Measurements from ENCODE around the gene FLII.

DNA sequence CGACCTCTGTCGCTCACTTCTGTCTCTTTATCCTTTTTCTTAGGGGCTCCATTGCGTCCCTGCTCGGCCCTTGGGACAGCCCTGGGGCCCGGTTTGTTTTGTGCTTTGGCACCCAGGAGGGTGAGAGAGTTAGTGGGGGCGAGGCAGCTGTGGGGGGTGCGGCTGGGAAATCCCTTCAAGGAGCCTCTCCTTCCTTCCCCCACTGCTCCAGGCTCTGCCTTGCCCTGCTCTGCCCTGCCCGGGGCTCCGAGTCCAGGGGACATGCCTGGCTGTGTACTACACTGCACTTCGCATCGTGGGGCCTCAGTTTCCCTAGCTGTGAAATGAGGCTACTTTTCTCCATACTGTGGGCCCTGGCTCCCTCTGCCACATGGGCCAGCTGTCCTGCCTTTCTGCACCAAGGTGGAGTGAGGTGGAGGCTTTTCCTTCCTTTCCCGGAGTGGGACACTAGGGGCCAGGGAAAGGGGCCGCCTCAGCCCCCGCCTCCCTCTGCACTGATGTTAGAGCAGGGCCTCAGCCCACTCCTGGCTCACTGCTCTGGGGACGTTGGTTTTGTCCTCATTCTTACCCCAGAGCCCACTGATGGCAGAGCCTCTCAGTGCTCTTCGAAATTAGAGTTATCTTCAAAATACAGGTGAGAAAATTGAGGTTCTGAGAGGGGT is 32.1 kb downstream of the FLII start:
- TF ChIP-seq, protein P1, sequence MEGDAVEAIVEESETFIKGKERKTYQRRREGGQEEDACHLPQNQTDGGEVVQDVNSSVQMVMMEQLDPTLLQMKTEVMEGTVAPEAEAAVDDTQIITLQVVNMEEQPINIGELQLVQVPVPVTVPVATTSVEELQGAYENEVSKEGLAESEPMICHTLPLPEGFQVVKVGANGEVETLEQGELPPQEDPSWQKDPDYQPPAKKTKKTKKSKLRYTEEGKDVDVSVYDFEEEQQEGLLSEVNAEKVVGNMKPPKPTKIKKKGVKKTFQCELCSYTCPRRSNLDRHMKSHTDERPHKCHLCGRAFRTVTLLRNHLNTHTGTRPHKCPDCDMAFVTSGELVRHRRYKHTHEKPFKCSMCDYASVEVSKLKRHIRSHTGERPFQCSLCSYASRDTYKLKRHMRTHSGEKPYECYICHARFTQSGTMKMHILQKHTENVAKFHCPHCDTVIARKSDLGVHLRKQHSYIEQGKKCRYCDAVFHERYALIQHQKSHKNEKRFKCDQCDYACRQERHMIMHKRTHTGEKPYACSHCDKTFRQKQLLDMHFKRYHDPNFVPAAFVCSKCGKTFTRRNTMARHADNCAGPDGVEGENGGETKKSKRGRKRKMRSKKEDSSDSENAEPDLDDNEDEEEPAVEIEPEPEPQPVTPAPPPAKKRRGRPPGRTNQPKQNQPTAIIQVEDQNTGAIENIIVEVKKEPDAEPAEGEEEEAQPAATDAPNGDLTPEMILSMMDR (conservative IDR thresholded peaks at IDR 0.05; ENCODE audit: low read length) = no peak
- no peak for TF ChIP-seq EZH2phosphoT487 (IDR thresholded peaks at IDR 0.05; ENCODE audit: borderline replicate concordance, low read depth, low read length)
